Measurements from ENCODE around the gene SMIM43. TPM values are rescaled to one million over a fixed set of nuclear protein-coding genes. Genes with fewer than 3 reads are reported as not detected.
"Not testable (repeated sequence)": the region's sequence is repeated elsewhere in the genome, so short reads cannot be mapped to it uniquely, and the experiment has no call there.

SMIM43 gene
- total and polyA plus RNA-seq, 4 donors: 0.07 to 18.2 (median 0.16) TPM

- no peaks in the 10 kb centered on the region for H3K36me3 ChIP-seq (ENCODE audit: control insufficient read depth in 4 of 4, insufficient read depth in 4 of 4, low read length in 4 of 4)
- H3K9me3 ChIP-seq (ENCODE audit: control insufficient read depth in 4 of 4, insufficient read depth in 3 of 4, low read length in 3 of 4): no peaks in the 10 kb centered on the region
- peaks cover 2 to 13% (median 11%) of the 10 kb centered on the region in 3 donors for H3K27me3 ChIP-seq (ENCODE audit: control insufficient read depth in 3 of 3, insufficient read depth in 3 of 3, low read length in 2 of 3)
- no peak overlapping the region for H3K9ac ChIP-seq (ENCODE audit: insufficient read depth in 1 of 2, low read length in 2 of 2)
- H3K27ac ChIP-seq (ENCODE audit: low read depth in 1 of 2, low read length in 1 of 2): no peak overlapping the region
- ATAC-seq (ENCODE audit: insufficient read depth, low FRiP score) (no peak), DNase-seq (no peak)
- H3K4me3 ChIP-seq: no peak overlapping the region
- TF ChIP-seq CTCF (IDR thresholded peaks at IDR 0.05; ENCODE audit: control extremely low read depth, extremely low read depth): no peak
- H3K4me1 ChIP-seq (ENCODE audit: control insufficient read depth in 5 of 5, insufficient read depth in 5 of 5, low read length in 5 of 5): no peaks in the 10 kb centered on the region
- 94 to 97% methylated on average over 2 of the region's 2 CpGs for WGBS, 2 donors
Observed at GRCh38 chr4:121758925-121759568, 5.9 kb downstream of the SMIM43 start.

- 85 to 92% methylated on average over 1 of the region's 1 CpG for WGBS, 2 donors
- DNase-seq; H3K9me3 ChIP-seq (ENCODE audit: control insufficient read depth in 4 of 4, insufficient read depth in 3 of 4, low read length in 3 of 4); H3K27ac ChIP-seq (ENCODE audit: low read depth in 1 of 2, low read length in 1 of 2); H3K4me3 ChIP-seq; H3K27me3 ChIP-seq (ENCODE audit: control insufficient read depth in 3 of 3, insufficient read depth in 3 of 3, low read length in 2 of 3); H3K36me3 ChIP-seq (ENCODE audit: control insufficient read depth in 4 of 4, insufficient read depth in 4 of 4, low read length in 4 of 4); H3K9ac ChIP-seq (ENCODE audit: insufficient read depth in 1 of 2, low read length in 2 of 2); ATAC-seq (ENCODE audit: insufficient read depth, low FRiP score); H3K4me1 ChIP-seq (ENCODE audit: control insufficient read depth in 5 of 5, insufficient read depth in 5 of 5, low read length in 5 of 5): not testable (repeated sequence)
Observed at GRCh38 chr4:121752142-121752541, 12.8 kb downstream of the SMIM43 start.

GRCh38 chr4:121749225-121749624 is 15.7 kb downstream of the SMIM43 start:
- H3K9ac ChIP-seq (ENCODE audit: insufficient read depth in 1 of 2, low read length in 2 of 2): no peak overlapping the region
- no peaks in the 10 kb centered on the region for H3K9me3 ChIP-seq (ENCODE audit: control insufficient read depth in 4 of 4, insufficient read depth in 3 of 4, low read length in 3 of 4)
- WGBS, 2 donors: 32 to 40% methylated on average over 4 of the region's 4 CpGs
- DNase-seq: no peak
- no peaks in the 10 kb centered on the region for H3K4me1 ChIP-seq (ENCODE audit: control insufficient read depth in 5 of 5, insufficient read depth in 5 of 5, low read length in 5 of 5)
- no peak for TF ChIP-seq CTCF (IDR thresholded peaks at IDR 0.05; ENCODE audit: control extremely low read depth, extremely low read depth)
- H3K4me3 ChIP-seq: no peak overlapping the region
- H3K27me3 ChIP-seq (ENCODE audit: control insufficient read depth in 3 of 3, insufficient read depth in 3 of 3, low read length in 2 of 3): no peaks in the 10 kb centered on the region
- H3K36me3 ChIP-seq (ENCODE audit: control insufficient read depth in 4 of 4, insufficient read depth in 4 of 4, low read length in 4 of 4): no peaks in the 10 kb centered on the region
- no peak for ATAC-seq (ENCODE audit: insufficient read depth, low FRiP score)
- no peak overlapping the region for H3K27ac ChIP-seq (ENCODE audit: low read depth in 1 of 2, low read length in 1 of 2)

GRCh38 chr4:121742794-121743193 is 22.2 kb downstream of the SMIM43 start:
- H3K36me3 ChIP-seq (ENCODE audit: control insufficient read depth in 4 of 4, insufficient read depth in 4 of 4, low read length in 4 of 4): no peaks in the 10 kb centered on the region
- no peaks in the 10 kb centered on the region for H3K27me3 ChIP-seq (ENCODE audit: control insufficient read depth in 3 of 3, insufficient read depth in 3 of 3, low read length in 2 of 3)
- DNase-seq: no peak
- no peak for TF ChIP-seq CTCF (IDR thresholded peaks at IDR 0.05; ENCODE audit: control extremely low read depth, extremely low read depth)
- no peak overlapping the region for H3K9ac ChIP-seq (ENCODE audit: insufficient read depth in 1 of 2, low read length in 2 of 2)
- H3K9me3 ChIP-seq (ENCODE audit: control insufficient read depth in 4 of 4, insufficient read depth in 3 of 4, low read length in 3 of 4): no peaks in the 10 kb centered on the region
- peaks cover 0 to 41% (median 20%) of the 10 kb centered on the region in 5 donors for H3K4me1 ChIP-seq (ENCODE audit: control insufficient read depth in 5 of 5, insufficient read depth in 5 of 5, low read length in 5 of 5)
- ATAC-seq (ENCODE audit: insufficient read depth, low FRiP score): no peak
- H3K27ac ChIP-seq (ENCODE audit: low read depth in 1 of 2, low read length in 1 of 2): no peak overlapping the region
- 59 to 78% methylated on average over 3 of the region's 3 CpGs for WGBS, 2 donors
- no peak overlapping the region for H3K4me3 ChIP-seq

All from lung (tissue), 12 donors.